HG02943 (cell line): ENCODE data around the gene RAF1.
"Not testable (repeated sequence)": the region's sequence is repeated elsewhere in the genome, so short reads cannot be mapped to it uniquely, and the experiment has no call there.

Experiments
- ATAC-seq: cut with Tn5 transposase; IDR thresholded peaks from one replicate; pipeline ENCODE4 v1.9.1; 2021; ENCODE audit warnings: mild to moderate bottlenecking, low read depth, moderate library complexity; ENCODE audit not compliant: unreplicated experiment

RAF1 gene

GRCh38 chr3:12644331-12644937 lies 19.5 kb downstream of the RAF1 start:
- ATAC-seq: no peak

GRCh38 chr3:12643724-12644123 lies 20.2 kb downstream of the RAF1 start:
- ATAC-seq: no peak

- no peak for ATAC-seq
These were observed 20.9 kb downstream of the RAF1 start for GRCh38 chr3:12643010-12643380.

- not testable (repeated sequence) for ATAC-seq
These were observed 23.1 kb downstream of the RAF1 start for GRCh38 chr3:12640853-12641252.

- ATAC-seq: no peak
These were observed 25.8 kb downstream of the RAF1 start for GRCh38 chr3:12638105-12638504.

GRCh38 chr3:12633108-12633507 lies 30.8 kb downstream of the RAF1 start:
- no peak for ATAC-seq

- no peak for ATAC-seq
These were observed 31.4 kb downstream of the RAF1 start for GRCh38 chr3:12632523-12632922.

- not testable (repeated sequence) for ATAC-seq
These were observed 33.1 kb downstream of the RAF1 start for GRCh38 chr3:12630843-12631242.

- ATAC-seq: no peak
These were observed 33.6 kb downstream of the RAF1 start for GRCh38 chr3:12630292-12630691.

GRCh38 chr3:12629560-12629959 lies 34.4 kb downstream of the RAF1 start:
- no peak for ATAC-seq

- no peak for ATAC-seq
These were observed 35.1 kb downstream of the RAF1 start for GRCh38 chr3:12628813-12629212.

GRCh38 chr3:12627370-12627769 lies 36.5 kb downstream of the RAF1 start:
- no peak for ATAC-seq

- not testable (repeated sequence) for ATAC-seq
These were observed 39.0 kb downstream of the RAF1 start for GRCh38 chr3:12624964-12625363.

GRCh38 chr3:12624056-12624455 lies 39.9 kb downstream of the RAF1 start:
- ATAC-seq: no peak

GRCh38 chr3:12622335-12622734 lies 41.6 kb downstream of the RAF1 start:
- ATAC-seq: no peak

- no peak for ATAC-seq
These were observed 43.2 kb downstream of the RAF1 start for GRCh38 chr3:12620729-12621128.

GRCh38 chr3:12620305-12620704 lies 43.6 kb downstream of the RAF1 start:
- ATAC-seq: no peak

- ATAC-seq: no peak
These were observed 45.5 kb downstream of the RAF1 start for GRCh38 chr3:12618426-12618825.

GRCh38 chr3:12615266-12615665 lies 48.7 kb downstream of the RAF1 start:
- ATAC-seq: no peak

- ATAC-seq: no peak
These were observed 50.7 kb downstream of the RAF1 start for GRCh38 chr3:12613250-12613649.

GRCh38 chr3:12612514-12613226 lies 51.2 kb downstream of the RAF1 start:
- ATAC-seq: no peak

GRCh38 chr3:12611117-12611516 lies 52.8 kb downstream of the RAF1 start:
- ATAC-seq: no peak
